AG10803 (cell line): Measurements from ENCODE around the gene PIP5KL1.

Experiments used
- DNase-seq: peaks from one replicate; pipeline ENCODE4 v3.0.0; 2010; ENCODE audit warnings: low read depth
- H3K4me3 ChIP-seq: 2 replicates; pipeline ENCODE4 v1.5.1; 2011; ENCODE audit warnings: mild to moderate bottlenecking, low read length, control low read depth
- TF ChIP-seq, protein P1 (sequence below): conservative IDR thresholded peaks from 2 replicates; pipeline ENCODE4 v1.5.1; 2011; ENCODE audit warnings: mild to moderate bottlenecking, low read length, control low read depth, inconsistent platforms

Gene PIP5KL1

GRCh38 chr9:127916720-127917581, 13.6 kb downstream of the PIP5KL1 start, which contains the start of gene ST6GALNAC4:
ST6GALNAC4 (minus strand) TSS chr9:127917041; CDS start chr9:127916419, 622 bp downstream.
- TF ChIP-seq, protein P1, sequence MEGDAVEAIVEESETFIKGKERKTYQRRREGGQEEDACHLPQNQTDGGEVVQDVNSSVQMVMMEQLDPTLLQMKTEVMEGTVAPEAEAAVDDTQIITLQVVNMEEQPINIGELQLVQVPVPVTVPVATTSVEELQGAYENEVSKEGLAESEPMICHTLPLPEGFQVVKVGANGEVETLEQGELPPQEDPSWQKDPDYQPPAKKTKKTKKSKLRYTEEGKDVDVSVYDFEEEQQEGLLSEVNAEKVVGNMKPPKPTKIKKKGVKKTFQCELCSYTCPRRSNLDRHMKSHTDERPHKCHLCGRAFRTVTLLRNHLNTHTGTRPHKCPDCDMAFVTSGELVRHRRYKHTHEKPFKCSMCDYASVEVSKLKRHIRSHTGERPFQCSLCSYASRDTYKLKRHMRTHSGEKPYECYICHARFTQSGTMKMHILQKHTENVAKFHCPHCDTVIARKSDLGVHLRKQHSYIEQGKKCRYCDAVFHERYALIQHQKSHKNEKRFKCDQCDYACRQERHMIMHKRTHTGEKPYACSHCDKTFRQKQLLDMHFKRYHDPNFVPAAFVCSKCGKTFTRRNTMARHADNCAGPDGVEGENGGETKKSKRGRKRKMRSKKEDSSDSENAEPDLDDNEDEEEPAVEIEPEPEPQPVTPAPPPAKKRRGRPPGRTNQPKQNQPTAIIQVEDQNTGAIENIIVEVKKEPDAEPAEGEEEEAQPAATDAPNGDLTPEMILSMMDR = no peak
- peak; percentile 90 for DNase-seq

GRCh38 chr9:127915801-127916719, 14.5 kb downstream of the PIP5KL1 start:
- DNase-seq = no peak
- TF ChIP-seq, protein P1 = no peak
- H3K4me3 ChIP-seq = peak overlapping the region; percentile 80

More at GRCh38 chr9:127916720-127917581, 13.6 kb downstream of the PIP5KL1 start, which contains the start of gene ST6GALNAC4:
- H3K4me3 ChIP-seq = peak within 1 kb of the TSS; percentile 80

DNA sequence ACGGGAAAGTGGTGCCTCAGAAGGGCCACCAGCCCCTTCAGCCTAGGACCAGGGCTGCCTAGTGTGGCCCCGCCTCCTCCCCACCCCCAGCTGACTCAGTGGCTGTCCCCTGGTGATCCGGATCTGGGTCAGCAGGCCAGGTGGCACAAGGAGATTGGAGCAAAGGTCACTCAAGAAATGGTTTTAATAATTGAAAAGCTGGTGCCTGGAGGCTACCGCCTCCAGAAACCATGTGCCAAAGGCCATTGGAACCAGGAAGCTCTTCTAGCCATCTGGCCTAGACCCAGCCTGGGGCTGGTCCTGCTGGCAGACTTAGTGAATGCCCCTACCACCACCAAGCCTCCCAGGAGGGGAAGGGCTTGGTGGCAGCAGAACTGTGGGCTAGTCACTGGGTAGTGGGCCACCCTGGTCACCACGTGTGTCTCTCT, 15.2 kb downstream of the PIP5KL1 start:
- TF ChIP-seq, protein P1 = no peak
- H3K4me3 ChIP-seq = no peak overlapping the region; the same call in 1 of the 2 replicates
- DNase-seq = no peak

- no peak for DNase-seq
- TF ChIP-seq, protein P1 = no peak
- no peak overlapping the region for H3K4me3 ChIP-seq
These were observed 16.9 kb downstream of the PIP5KL1 start for GRCh38 chr9:127913682-127914081.

GRCh38 chr9:127912882-127913281, 17.7 kb downstream of the PIP5KL1 start:
- TF ChIP-seq, protein P1 = no peak
- DNase-seq = no peak
- H3K4me3 ChIP-seq = no peak overlapping the region

DNA sequence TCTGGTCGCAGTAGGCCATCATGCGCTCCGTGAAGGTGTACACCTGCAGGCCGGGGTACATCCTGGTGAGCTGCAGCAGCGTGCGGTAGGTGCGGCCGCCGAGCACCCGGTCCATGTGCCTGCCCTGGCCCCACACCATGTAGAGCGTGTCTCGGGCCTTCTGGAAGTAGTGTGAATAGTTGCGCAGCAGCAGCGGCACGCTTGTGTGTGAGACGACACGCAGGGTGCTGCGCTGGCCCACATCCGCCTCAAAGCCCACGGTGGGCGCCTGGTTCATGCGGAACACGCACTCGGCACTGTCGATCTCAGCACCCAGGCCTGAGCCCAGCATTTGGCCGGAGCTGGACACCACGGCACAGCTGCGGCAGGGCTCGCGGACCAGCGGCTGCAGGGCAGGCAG, 18.3 kb downstream of the PIP5KL1 start:
- no peak for DNase-seq
- TF ChIP-seq, protein P1 = no peak

More for the DNA sequence above, 18.3 kb downstream of the PIP5KL1 start:
- H3K4me3 ChIP-seq = no peak overlapping the region
